Type B pancreatic cell (in vitro differentiated cells): Measurements from ENCODE around the gene ATP2C1. TPM values are rescaled to one million over a fixed set of nuclear protein-coding genes. Genes with fewer than 3 reads are reported as not detected.

ENCODE experiments used
- DNase-seq: peaks from one replicate; pipeline ENCODE4 v3.0.0; 2021; ENCODE audit warnings: mixed read lengths; ENCODE audit not compliant: unreplicated experiment; ENCODE audit errors: extremely low spot score
- H3K27ac Mint-ChIP-seq: 2 replicates; pipeline ENCODE4 v1.8.0; 2021; ENCODE audit warnings: mild to moderate bottlenecking, mixed read lengths
- H3K27me3 Mint-ChIP-seq: 2 replicates; pipeline ENCODE4 v1.8.0; 2021; ENCODE audit warnings: mixed read lengths
- H3K36me3 Mint-ChIP-seq: 2 replicates; pipeline ENCODE4 v1.8.0; 2021; ENCODE audit warnings: mixed read lengths
- H3K4me1 Mint-ChIP-seq: one replicate; pipeline ENCODE4 v1.8.0; 2021; ENCODE audit warnings: mixed read lengths; ENCODE audit not compliant: unreplicated experiment
- H3K4me3 Mint-ChIP-seq: 2 replicates; pipeline ENCODE4 v1.8.0; 2021; ENCODE audit warnings: mild to moderate bottlenecking, mixed read lengths
- H3K9me3 Mint-ChIP-seq: 2 replicates; pipeline ENCODE4 v1.8.0; 2021; ENCODE audit warnings: mixed read lengths
- total RNA-seq: library from RNA; stranded (reverse); gene quantifications from 2 replicates; pipeline ENCODE4 v1.2.1, GENCODE V29; 2021; ENCODE audit warnings: low replicate concordance
- TF ChIP-seq, protein P1 (sequence below): fragments of 200-600 bp; sonication (generic); conservative IDR thresholded peaks from 2 replicates; pipeline ENCODE4 v1.5.0; 2021; ENCODE audit warnings: antibody characterized with exemption, mild to moderate bottlenecking

ATP2C1 gene
- total RNA-seq, 1 donor from 2014 or later, result 81.0 TPM

DNA sequence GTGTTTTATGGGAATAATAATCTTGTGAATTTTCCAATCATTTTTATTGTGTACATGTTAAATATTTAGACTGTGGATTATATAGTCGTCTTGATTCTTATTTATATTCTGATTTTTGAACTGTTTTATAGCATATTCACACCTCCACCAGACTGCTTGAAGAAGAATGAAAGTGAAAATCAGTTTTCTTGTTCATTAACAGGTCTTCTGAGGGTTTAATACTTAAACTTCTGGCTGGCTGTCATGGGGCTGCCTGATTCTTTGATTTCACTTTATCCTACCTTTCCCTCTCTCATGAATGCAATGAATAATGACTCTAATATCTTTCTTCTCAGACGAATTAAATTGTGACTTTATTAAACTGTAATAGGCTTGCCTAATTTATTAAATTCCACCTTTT, 56.2 kb downstream of the ATP2C1 start:
- H3K4me1 Mint-ChIP-seq, result no peaks in the 10 kb centered on the region
- TF ChIP-seq, protein P1, sequence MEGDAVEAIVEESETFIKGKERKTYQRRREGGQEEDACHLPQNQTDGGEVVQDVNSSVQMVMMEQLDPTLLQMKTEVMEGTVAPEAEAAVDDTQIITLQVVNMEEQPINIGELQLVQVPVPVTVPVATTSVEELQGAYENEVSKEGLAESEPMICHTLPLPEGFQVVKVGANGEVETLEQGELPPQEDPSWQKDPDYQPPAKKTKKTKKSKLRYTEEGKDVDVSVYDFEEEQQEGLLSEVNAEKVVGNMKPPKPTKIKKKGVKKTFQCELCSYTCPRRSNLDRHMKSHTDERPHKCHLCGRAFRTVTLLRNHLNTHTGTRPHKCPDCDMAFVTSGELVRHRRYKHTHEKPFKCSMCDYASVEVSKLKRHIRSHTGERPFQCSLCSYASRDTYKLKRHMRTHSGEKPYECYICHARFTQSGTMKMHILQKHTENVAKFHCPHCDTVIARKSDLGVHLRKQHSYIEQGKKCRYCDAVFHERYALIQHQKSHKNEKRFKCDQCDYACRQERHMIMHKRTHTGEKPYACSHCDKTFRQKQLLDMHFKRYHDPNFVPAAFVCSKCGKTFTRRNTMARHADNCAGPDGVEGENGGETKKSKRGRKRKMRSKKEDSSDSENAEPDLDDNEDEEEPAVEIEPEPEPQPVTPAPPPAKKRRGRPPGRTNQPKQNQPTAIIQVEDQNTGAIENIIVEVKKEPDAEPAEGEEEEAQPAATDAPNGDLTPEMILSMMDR, result no peak
- H3K27ac Mint-ChIP-seq, result no peak overlapping the region
- peaks cover 37% of the 10 kb centered on the region for H3K36me3 Mint-ChIP-seq
- DNase-seq, result no peak
- no peaks in the 10 kb centered on the region for H3K9me3 Mint-ChIP-seq
- H3K27me3 Mint-ChIP-seq, result no peaks in the 10 kb centered on the region
- H3K4me3 Mint-ChIP-seq, result no peak overlapping the region

DNA sequence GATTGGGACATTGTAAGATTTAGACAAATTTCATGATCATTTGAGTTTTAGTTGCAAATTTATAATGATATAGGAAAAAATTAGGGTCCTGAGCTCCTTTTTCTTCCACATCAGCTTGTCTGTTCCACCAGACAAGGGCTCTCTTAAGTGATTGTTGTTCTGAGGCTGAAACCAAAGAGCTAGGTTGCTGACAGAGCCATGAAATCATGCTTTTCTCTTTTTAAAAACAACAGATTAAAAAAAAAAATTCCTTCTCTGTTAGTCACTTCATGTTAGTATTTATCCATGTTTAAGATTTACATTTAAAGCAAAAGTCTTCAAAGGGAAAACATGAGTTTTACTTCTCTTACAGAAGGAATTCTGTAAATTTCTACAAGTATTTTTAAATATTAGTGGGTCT, 56.8 kb downstream of the ATP2C1 start:
- Mint-ChIP-seq H3K9me3 (no peaks in the 10 kb centered on the region), H3K27me3 (no peaks in the 10 kb centered on the region), H3K27ac (no peak overlapping the region), H3K4me1 (no peaks in the 10 kb centered on the region), H3K4me3 (no peak overlapping the region), H3K36me3 (peaks cover 37% of the 10 kb centered on the region)
- TF ChIP-seq, protein P1, result no peak
- no peak for DNase-seq

DNA sequence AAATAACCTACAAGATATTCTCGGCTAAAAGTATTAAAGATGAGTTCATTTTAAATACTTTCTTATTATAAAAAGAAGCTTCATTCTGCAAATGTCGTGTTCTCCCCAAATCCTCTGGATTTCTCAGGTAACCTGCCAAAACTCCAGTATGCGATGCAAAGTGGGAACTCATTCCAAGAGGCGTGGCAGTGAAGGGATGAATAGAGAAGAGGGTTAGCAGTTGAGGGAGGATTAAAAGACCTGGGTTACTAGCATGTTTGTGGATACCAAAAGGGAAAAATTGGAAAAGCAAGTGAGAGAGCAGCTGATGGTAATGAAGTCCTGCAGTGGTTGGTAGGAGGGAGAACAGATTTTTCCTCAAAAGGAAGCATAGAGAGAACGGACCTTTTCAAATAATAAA, 61.6 kb downstream of the ATP2C1 start:
- Mint-ChIP-seq H3K4me3 (no peak overlapping the region), H3K27ac (no peak overlapping the region)

DNA sequence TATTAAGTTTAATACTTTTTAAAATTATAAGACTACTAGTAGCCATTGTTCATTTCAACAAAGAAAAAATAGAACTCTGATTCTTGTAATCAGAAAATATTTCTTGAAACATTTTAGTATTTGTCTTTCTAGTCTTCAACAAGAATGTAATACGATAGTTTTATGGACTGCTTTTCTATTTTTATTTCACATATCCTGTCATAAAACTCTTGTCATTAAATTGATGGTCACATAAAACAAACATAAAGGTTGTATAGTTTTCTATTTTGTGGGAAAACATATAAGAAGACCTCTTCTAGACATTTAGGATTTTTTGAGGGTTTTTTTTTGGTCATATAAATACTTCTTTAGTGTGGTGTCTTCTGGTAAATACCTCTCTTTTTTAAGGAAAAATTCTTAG, 62.4 kb downstream of the ATP2C1 start:
- H3K4me3 Mint-ChIP-seq, result no peak overlapping the region
- DNase-seq, result no peak
- H3K9me3 Mint-ChIP-seq, result no peaks in the 10 kb centered on the region
- H3K4me1 Mint-ChIP-seq, result no peaks in the 10 kb centered on the region
- no peak overlapping the region for H3K27ac Mint-ChIP-seq
- TF ChIP-seq, protein P1, result no peak
- H3K27me3 Mint-ChIP-seq, result no peaks in the 10 kb centered on the region
- peaks cover 34% of the 10 kb centered on the region for H3K36me3 Mint-ChIP-seq

More for the DNA sequence above, 61.6 kb downstream of the ATP2C1 start:
- H3K36me3 Mint-ChIP-seq, result peaks cover 29% of the 10 kb centered on the region
- TF ChIP-seq, protein P1, result no peak
- DNase-seq, result no peak
- no peaks in the 10 kb centered on the region for H3K4me1 Mint-ChIP-seq
- H3K27me3 Mint-ChIP-seq, result no peaks in the 10 kb centered on the region
- H3K9me3 Mint-ChIP-seq, result no peaks in the 10 kb centered on the region

DNA sequence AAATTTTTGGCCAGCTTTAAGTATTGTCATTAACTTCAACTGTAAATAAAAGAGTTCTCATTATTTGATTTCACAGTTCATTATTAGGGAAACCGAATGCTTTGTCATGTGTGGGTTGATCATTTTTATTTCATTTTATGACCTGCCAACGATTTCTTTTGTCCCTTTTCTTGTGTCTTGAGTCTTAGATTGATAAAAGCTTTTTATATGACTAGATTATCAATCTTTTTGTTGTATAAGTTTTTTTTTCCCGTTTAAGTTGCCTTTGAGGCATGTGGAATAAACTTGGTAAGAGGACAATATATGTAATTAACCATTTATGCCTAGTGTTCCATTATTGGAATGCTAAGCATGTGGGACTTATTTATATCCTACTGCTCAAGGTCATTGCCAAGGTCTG, 62.8 kb downstream of the ATP2C1 start:
- Mint-ChIP-seq H3K36me3 (peaks cover 36% of the 10 kb centered on the region), H3K4me1 (no peaks in the 10 kb centered on the region), H3K4me3 (no peak overlapping the region), H3K9me3 (no peaks in the 10 kb centered on the region), H3K27me3 (no peaks in the 10 kb centered on the region), H3K27ac (no peak overlapping the region)
- DNase-seq, result no peak
- TF ChIP-seq, protein P1, result no peak
